ENCODE results near the gene PRR19. TPM values are rescaled to one million over a fixed set of nuclear protein-coding genes. Genes with fewer than 3 reads are reported as not detected.

The PRR19 gene
- polyA plus RNA-seq, 1 donor from 2014 or later = 2.4 TPM

DNA sequence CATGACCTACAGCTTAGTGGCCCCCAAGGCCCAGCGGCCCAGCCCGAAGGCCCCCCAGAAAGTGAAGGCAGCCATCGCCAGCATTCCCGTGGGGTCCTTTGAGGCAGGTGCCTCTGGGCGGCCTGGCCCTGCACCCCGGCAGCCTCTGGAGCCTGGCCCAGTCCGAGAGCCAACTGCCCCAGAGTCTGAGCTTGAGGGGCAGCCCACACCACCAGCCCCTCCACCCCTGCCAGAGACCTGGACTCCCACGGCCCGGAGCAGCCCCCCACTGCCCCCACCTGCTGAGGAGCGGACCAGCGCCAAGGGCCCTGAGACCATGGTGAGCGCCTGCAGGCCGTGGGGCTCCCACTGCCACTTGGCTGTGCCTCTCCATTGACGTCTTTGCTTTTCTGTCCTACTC is 9.0 kb upstream of the PRR19 start:
- H3K27me3 ChIP-seq (ENCODE audit: insufficient read depth, low read depth, low read length) = no peaks in the 10 kb centered on the region
- no peak overlapping the region for H3K9ac ChIP-seq (ENCODE audit: low read length)
- no peak overlapping the region for H3K4me3 ChIP-seq (ENCODE audit: low read length)
- H3K36me3 ChIP-seq (ENCODE audit: insufficient read depth, low read length) = peaks cover 6% of the 10 kb centered on the region
- H3K79me2 ChIP-seq (replicated peaks; ENCODE audit: insufficient read depth, low read length) = no peaks in the 10 kb centered on the region
- no peak overlapping the region for H3K4me2 ChIP-seq (ENCODE audit: low read length)
- no peak overlapping the region for H2AFZ ChIP-seq (ENCODE audit: low read depth, low read length)
- no peak overlapping the region for H3K27ac ChIP-seq (ENCODE audit: low read length)
- no peaks in the 10 kb centered on the region for H3K9me2 ChIP-seq (ENCODE audit: insufficient read depth, low read length)
- no peaks in the 10 kb centered on the region for H3F3A ChIP-seq (ENCODE audit: insufficient read depth, low read length, poor library complexity, severe bottlenecking)
- TF ChIP-seq EZH2 (IDR thresholded peaks at IDR 0.05; ENCODE audit: borderline replicate concordance, insufficient read depth, low read length, poor library complexity, severe bottlenecking) (no peak), POLR2AphosphoS5 (IDR thresholded peaks at IDR 0.05) (no peak)
- no peaks in the 10 kb centered on the region for H3K9me3 ChIP-seq (ENCODE audit: low read length)
- H4K20me1 ChIP-seq (ENCODE audit: insufficient read depth) = peaks cover 14% of the 10 kb centered on the region

DNA sequence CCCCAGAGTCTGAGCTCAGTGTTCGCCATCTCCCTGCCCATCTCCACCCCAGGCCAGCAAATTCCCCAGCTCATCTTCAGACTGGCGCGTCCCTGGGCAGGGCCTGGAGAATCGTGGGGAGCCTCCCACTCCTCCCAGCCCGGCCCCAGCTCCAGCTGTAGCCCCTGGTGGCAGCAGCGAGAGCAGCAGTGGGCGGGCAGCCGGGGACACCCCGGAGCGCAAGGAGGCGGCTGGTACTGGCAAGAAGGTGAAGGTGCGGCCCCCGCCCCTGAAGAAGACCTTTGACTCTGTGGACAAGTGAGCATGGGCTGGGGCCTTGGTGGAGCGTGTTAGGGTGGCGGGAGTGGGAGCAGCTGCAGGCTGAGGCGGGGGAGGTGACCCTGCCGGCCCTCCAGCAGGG is 8.4 kb upstream of the PRR19 start:
- TF ChIP-seq, protein P1, sequence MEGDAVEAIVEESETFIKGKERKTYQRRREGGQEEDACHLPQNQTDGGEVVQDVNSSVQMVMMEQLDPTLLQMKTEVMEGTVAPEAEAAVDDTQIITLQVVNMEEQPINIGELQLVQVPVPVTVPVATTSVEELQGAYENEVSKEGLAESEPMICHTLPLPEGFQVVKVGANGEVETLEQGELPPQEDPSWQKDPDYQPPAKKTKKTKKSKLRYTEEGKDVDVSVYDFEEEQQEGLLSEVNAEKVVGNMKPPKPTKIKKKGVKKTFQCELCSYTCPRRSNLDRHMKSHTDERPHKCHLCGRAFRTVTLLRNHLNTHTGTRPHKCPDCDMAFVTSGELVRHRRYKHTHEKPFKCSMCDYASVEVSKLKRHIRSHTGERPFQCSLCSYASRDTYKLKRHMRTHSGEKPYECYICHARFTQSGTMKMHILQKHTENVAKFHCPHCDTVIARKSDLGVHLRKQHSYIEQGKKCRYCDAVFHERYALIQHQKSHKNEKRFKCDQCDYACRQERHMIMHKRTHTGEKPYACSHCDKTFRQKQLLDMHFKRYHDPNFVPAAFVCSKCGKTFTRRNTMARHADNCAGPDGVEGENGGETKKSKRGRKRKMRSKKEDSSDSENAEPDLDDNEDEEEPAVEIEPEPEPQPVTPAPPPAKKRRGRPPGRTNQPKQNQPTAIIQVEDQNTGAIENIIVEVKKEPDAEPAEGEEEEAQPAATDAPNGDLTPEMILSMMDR (IDR thresholded peaks at IDR 0.05; ENCODE audit: poor library complexity, severe bottlenecking) = no peak
- no peak for TF ChIP-seq POLR2AphosphoS5 (IDR thresholded peaks at IDR 0.05)
- H3K27me3 ChIP-seq (ENCODE audit: insufficient read depth, low read depth, low read length) = no peaks in the 10 kb centered on the region
- no peaks in the 10 kb centered on the region for H3K79me2 ChIP-seq (replicated peaks; ENCODE audit: insufficient read depth, low read length)
- H3F3A ChIP-seq (ENCODE audit: insufficient read depth, low read length, poor library complexity, severe bottlenecking) = no peaks in the 10 kb centered on the region
- no peak overlapping the region for H3K27ac ChIP-seq (ENCODE audit: low read length)
- H3K9ac ChIP-seq (ENCODE audit: low read length) = no peak overlapping the region
- no peak overlapping the region for H2AFZ ChIP-seq (ENCODE audit: low read depth, low read length)
- H3K9me3 ChIP-seq (ENCODE audit: low read length) = no peaks in the 10 kb centered on the region
- peaks cover 14% of the 10 kb centered on the region for H4K20me1 ChIP-seq (ENCODE audit: insufficient read depth)
- no peak overlapping the region for H3K4me3 ChIP-seq (ENCODE audit: low read length)
- H3K9me2 ChIP-seq (ENCODE audit: insufficient read depth, low read length) = no peaks in the 10 kb centered on the region
- H3K36me3 ChIP-seq (ENCODE audit: insufficient read depth, low read length) = peaks cover 6% of the 10 kb centered on the region
- H3K4me2 ChIP-seq (ENCODE audit: low read length) = no peak overlapping the region

DNA sequence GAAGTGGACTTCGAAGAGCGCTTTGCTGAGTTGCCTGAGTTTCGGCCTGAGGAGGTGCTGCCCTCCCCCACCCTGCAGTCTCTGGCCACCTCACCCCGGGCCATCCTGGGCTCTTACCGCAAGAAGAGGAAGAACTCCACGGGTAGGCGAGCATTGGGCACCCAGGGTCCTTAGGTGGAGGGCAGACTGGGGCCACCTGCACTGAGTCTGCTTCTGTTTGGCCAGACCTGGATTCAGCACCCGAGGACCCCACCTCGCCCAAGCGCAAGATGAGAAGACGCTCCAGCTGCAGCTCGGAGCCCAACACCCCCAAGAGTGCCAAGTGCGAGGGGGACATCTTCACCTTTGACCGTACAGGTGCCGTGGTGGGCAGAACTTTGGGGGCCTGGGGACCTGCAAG is 8.0 kb upstream of the PRR19 start:
- no peaks in the 10 kb centered on the region for H3K79me2 ChIP-seq (replicated peaks; ENCODE audit: insufficient read depth, low read length)
- TF ChIP-seq EP300 (conservative IDR thresholded peaks at IDR 0.05; ENCODE audit: poor library complexity, severe bottlenecking) = no peak
- no peak for TF ChIP-seq TAF1 (IDR thresholded peaks at IDR 0.05; ENCODE audit: low read depth)
- no peak for TF ChIP-seq MXI1 (conservative IDR thresholded peaks at IDR 0.05; ENCODE audit: poor library complexity, severe bottlenecking)
- TF ChIP-seq SMC3 (conservative IDR thresholded peaks at IDR 0.05; ENCODE audit: poor library complexity) = no peak
- no peak for TF ChIP-seq RAD21 (conservative IDR thresholded peaks at IDR 0.05)
- TF ChIP-seq, protein P1 (IDR thresholded peaks at IDR 0.05; ENCODE audit: poor library complexity, severe bottlenecking) = no peak
- TF ChIP-seq EZH2 (IDR thresholded peaks at IDR 0.05; ENCODE audit: borderline replicate concordance, insufficient read depth, low read length, poor library complexity, severe bottlenecking) = no peak
- H3K27me3 ChIP-seq (ENCODE audit: insufficient read depth, low read depth, low read length) = no peaks in the 10 kb centered on the region
- H3F3A ChIP-seq (ENCODE audit: insufficient read depth, low read length, poor library complexity, severe bottlenecking) = no peaks in the 10 kb centered on the region
- H3K36me3 ChIP-seq (ENCODE audit: insufficient read depth, low read length) = peaks cover 6% of the 10 kb centered on the region
- no peak overlapping the region for H3K9ac ChIP-seq (ENCODE audit: low read length)
- H3K4me2 ChIP-seq (ENCODE audit: low read length) = no peak overlapping the region
- no peak overlapping the region for H2AFZ ChIP-seq (ENCODE audit: low read depth, low read length)
- H3K27ac ChIP-seq (ENCODE audit: low read length) = no peak overlapping the region
- H4K20me1 ChIP-seq (ENCODE audit: insufficient read depth) = peaks cover 14% of the 10 kb centered on the region
- H3K4me3 ChIP-seq (ENCODE audit: low read length) = no peak overlapping the region
- no peaks in the 10 kb centered on the region for H3K9me3 ChIP-seq (ENCODE audit: low read length)
- no peaks in the 10 kb centered on the region for H3K9me2 ChIP-seq (ENCODE audit: insufficient read depth, low read length)

All from neural cell (in vitro differentiated cells).